BJ (cell line): ENCODE data around the gene TRPM2. TPM values are rescaled to one million over a fixed set of nuclear protein-coding genes. Genes with fewer than 3 reads are reported as not detected.

Experiments used
- CTCF ChIA-PET: fragments of 350-600 bp; formaldehyde crosslinking; extraction: SDS; loops from one replicate; lab custom pipeline; 2021; ENCODE audit warnings: antibody characterized with exemption, inconsistent platforms; lab: Yijun Ruan, JAX
- POLR2A ChIA-PET: fragments of 300-600 bp; sonication (Branson Sonifier 250); formaldehyde crosslinking; extraction: SDS; loops from one replicate; lab custom pipeline; 2021; ENCODE audit warnings: antibody characterized with exemption; lab: Charles Lee
- DNase-seq: peaks from one replicate; pipeline ENCODE4 v3.0.0-alpha.2; 2011; ENCODE audit warnings: low read depth
- H3K27me3 ChIP-seq: 2 replicates; pipeline ENCODE4 v1.6.0; 2011; ENCODE audit warnings: low read length; ENCODE audit not compliant: control insufficient read depth, insufficient read depth
- H3K36me3 ChIP-seq: 2 replicates; pipeline ENCODE4 v1.5.1; 2011; ENCODE audit warnings: low read length; ENCODE audit not compliant: control insufficient read depth, insufficient read depth
- H3K4me3 ChIP-seq: 2 replicates; pipeline ENCODE4 v1.5.1; 2011; ENCODE audit warnings: low read depth, mild to moderate bottlenecking, control low read depth, low read length
- CTCF ChIP-seq: IDR thresholded peaks from 2 replicates; pipeline ENCODE4 v1.5.1; 2011; ENCODE audit warnings: low read depth, mild to moderate bottlenecking, control low read depth, inconsistent platforms, low read length, moderate library complexity; ENCODE audit not compliant: insufficient read depth
- polyA plus RNA-seq: library from polyadenylated mRNA; depleted of rRNA; stranded (reverse); fragments of >200 nt; gene quantifications from 2 replicates; pipeline ENCODE4 v1.2.3, GENCODE V29; 2011

TRPM2 gene
- polyA plus RNA-seq, 1 experiment, result not detected

DNA sequence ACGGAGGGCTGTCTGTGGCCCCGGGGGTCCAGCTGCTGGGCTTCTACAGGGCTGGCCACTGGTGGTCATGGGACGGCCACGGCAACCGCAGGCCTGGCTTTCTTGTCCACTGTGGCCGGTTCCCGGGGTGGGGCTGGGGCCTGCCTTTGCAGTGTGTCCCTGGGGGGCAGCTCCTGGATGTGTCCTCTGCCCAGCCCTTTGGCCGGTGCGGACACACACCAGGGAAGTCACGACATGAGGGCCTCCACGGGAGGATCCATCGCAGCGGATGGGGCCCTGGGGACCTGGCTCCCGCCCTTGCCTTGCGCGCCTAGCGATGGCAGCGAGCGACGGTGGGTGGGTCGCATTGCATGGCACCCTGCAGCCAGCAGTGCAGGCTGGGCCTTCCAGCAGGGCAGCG is 35.5 kb upstream of the TRPM2 start:
- CTCF ChIA-PET, result no interaction called here
- no peak for DNase-seq
- no peaks in the 10 kb centered on the region for H3K27me3 ChIP-seq
- POLR2A ChIA-PET, result no interaction called here
- no peak for TF ChIP-seq CTCF
- H3K4me3 ChIP-seq, result no peak overlapping the region
- H3K36me3 ChIP-seq, result peaks cover 58% of the 10 kb centered on the region

GRCh38 chr21:44318489-44319285 is 34.7 kb upstream of the TRPM2 start:
- POLR2A ChIA-PET, result no interaction called here
- CTCF ChIA-PET, result interaction anchor here (1.9 kb wide), 1 partner anchor 14 kb away, joined by 5 read pairs; no protein-coding TSS in a partner anchor
- peaks cover 53% of the 10 kb centered on the region for H3K36me3 ChIP-seq
- TF ChIP-seq CTCF, result no peak
- no peak overlapping the region for H3K4me3 ChIP-seq
- no peak for DNase-seq
- H3K27me3 ChIP-seq, result no peaks in the 10 kb centered on the region

DNA sequence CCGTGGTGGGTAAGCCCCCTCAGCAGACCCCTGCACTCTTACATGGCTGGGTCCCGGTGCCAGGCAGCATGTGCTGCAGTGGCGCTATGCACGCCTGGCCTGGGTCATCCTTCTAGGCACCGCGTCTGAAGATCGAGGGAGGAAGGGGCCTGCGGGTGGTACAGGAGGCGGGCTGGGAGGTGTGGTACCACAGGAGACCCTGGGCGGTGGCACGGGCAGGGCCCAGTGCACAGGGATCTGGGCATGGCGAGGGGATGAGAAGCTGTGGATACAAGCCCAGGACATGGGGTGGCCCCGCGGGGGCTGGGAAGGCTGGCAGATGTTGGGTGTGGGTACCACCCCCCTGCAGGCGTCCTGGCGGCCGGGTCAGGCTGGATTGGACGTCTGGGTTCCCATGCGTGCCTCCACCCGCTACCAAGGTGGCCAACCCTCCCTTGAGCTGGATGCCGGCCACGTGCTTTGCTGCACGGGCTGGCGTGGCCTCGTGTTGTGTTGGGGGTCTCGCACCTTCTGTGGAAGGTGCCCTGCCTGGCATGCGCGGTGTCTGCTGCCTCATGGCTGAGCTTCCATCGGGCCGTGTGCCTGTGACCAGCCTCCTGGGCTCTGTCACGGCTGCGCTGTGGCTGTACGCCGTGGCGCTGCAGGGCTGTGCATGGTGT is 33.9 kb upstream of the TRPM2 start:
- CTCF ChIA-PET, result interaction anchor here (1.9 kb wide), 1 partner anchor 15 kb away, joined by 5 read pairs; no protein-coding TSS in a partner anchor
- no peaks in the 10 kb centered on the region for H3K27me3 ChIP-seq
- H3K4me3 ChIP-seq, result no peak overlapping the region
- no peak for TF ChIP-seq CTCF
- POLR2A ChIA-PET, result no interaction called here
- DNase-seq, result no peak
- H3K36me3 ChIP-seq, result peaks cover 54% of the 10 kb centered on the region

DNA sequence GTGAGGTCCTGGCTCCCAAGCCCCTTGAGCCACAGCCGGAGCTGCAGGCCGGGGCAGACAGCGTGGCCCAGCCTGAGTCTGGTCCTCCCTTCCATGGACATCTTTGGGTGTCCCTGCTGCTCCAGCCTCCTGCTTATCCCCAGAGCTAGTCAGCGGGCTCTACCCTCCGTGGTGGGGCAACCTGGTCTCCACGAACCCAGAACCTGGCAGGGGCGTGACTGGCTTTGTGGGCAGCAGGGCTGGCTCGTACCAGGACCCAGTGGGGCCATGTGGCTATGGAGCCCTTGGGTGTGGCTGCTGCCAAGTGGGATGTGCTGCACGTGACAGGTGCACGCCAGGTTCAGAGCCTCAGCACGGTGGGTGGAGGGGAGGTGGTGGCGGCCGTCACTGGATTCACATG is 32.6 kb upstream of the TRPM2 start:
- H3K36me3 ChIP-seq, result peaks cover 55% of the 10 kb centered on the region
- no peak for DNase-seq
- H3K4me3 ChIP-seq, result no peak overlapping the region
- no peak for TF ChIP-seq CTCF
- H3K27me3 ChIP-seq, result no peaks in the 10 kb centered on the region
- CTCF ChIA-PET, result no interaction called here
- POLR2A ChIA-PET, result no interaction called here

- H3K4me3 ChIP-seq, result no peak overlapping the region
- H3K27me3 ChIP-seq, result no peaks in the 10 kb centered on the region
- DNase-seq, result no peak
- CTCF ChIA-PET, result no interaction called here
- TF ChIP-seq CTCF, result no peak
- H3K36me3 ChIP-seq, result peaks cover 49% of the 10 kb centered on the region
- POLR2A ChIA-PET, result no interaction called here
Measured at GRCh38 chr21:44321846-44322450, 31.5 kb upstream of the TRPM2 start.
